Activated T-cell treated with anti-CD3 and anti-CD28 coated beads for 1 hour (primary cell): ENCODE data around the gene GABPB1.

ENCODE experiments used
- DNase-seq: peaks from one replicate; pipeline ENCODE4 v3.0.0-alpha.2; 2020; ENCODE audit warnings: low read depth

GABPB1 gene

GRCh38 chr15:50277370-50277769 lies 77.6 kb downstream of the GABPB1 start:
- DNase-seq: no peak

- no peak for DNase-seq
Observed at GRCh38 chr15:50275908-50276307, 79.1 kb downstream of the GABPB1 start.

GRCh38 chr15:50275091-50275490 lies 79.9 kb downstream of the GABPB1 start:
- no peak for DNase-seq

DNA sequence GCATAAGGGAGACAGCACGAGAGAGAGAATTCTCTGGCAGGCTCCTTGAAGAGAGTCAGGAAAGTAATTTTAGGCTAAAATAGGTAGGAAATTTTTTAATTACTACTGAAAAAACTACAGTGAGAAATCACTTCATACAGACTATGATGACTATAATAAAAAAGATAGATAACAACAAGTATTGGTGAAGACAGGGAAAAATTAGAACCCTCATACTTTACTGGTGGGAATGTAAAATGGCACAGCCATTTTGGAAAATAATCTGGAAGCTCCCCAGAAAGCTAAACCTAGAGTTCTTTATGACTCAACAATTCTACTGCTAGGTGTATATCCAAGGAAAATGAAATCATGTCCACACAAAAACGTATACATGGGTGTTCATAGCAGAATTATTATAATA lies 87.4 kb downstream of the GABPB1 start:
- DNase-seq: no peak

- no peak for DNase-seq
Observed at GRCh38 chr15:50265620-50266019, 89.4 kb downstream of the GABPB1 start, which contains the start of gene HDC. Gene HDC (minus strand): TSS chr15:50265726. CDS start chr15:50265623, 103 bp downstream.

DNA sequence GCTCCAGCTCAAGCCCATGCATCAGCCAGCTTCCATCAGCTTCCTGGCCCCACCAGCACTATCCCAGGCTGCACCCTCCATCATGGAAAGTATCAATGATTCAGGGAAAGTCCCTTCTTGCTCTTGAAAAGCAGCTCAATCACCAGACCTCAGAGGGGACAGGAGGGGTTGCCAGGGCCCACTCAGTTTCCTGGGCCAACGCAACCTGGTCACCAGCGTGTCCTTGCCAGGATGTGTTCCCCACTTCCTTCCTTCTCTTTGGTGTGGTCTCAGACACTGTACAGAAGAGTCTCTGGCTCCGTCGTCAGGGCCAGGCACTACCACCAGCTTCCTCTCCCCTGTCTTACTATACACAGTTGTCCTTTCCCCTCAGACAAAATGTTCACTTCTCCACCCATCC lies 92.5 kb downstream of the GABPB1 start:
- no peak for DNase-seq

- DNase-seq: no peak
Observed at GRCh38 chr15:50261981-50262380, 93.0 kb downstream of the GABPB1 start.

GRCh38 chr15:50260969-50261496 lies 94.0 kb downstream of the GABPB1 start:
- DNase-seq: no peak

DNA sequence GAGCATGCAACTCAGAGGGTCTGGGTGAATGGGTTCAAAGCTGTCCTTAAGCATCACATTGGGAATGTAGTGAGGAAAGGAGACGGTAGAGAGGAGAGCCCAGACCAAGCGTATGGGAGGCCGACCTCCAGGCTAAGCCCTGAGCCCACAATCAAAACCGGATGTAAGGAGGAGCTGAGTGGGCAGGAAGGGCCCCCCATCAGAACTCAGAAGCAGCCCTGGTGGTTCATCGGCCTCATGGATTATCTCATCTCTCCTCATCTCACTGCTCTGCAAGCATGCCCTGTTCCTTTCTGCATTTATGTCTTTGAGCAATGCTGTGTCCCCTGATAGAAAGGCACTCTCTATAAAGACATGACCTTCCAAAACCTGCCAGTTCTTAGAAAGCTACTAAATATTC lies 95.7 kb downstream of the GABPB1 start:
- DNase-seq: no peak

GRCh38 chr15:50257924-50258323 lies 97.1 kb downstream of the GABPB1 start:
- no peak for DNase-seq

GRCh38 chr15:50257332-50257731 lies 97.7 kb downstream of the GABPB1 start:
- DNase-seq: no peak

- DNase-seq: no peak
Observed at GRCh38 chr15:50256188-50257041, 98.6 kb downstream of the GABPB1 start.

DNA sequence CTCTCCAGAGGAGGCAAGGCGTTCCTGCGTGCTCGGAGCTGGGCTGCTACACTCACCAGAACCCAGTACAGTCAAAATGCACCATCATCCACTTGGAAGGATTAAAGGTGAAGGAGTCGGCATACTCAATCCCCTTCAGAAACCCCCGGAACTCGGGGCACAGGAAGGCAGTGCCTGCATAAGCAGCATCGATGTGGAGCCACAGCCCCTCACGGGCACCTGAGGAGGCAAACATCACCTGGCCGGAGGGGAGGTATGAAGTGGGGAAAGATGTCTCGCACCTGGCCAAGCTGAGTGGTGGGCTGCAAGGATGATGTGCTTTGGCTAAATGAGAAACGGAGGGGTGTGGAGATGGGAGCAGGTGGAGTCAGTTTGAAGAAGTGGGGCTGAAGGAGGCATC lies 102.4 kb downstream of the GABPB1 start:
- DNase-seq: no peak

- no peak for DNase-seq
Observed at GRCh38 chr15:50251638-50252182, 103.3 kb downstream of the GABPB1 start.

- no peak for DNase-seq
Observed at GRCh38 chr15:50250760-50251394, 104.1 kb downstream of the GABPB1 start.

DNA sequence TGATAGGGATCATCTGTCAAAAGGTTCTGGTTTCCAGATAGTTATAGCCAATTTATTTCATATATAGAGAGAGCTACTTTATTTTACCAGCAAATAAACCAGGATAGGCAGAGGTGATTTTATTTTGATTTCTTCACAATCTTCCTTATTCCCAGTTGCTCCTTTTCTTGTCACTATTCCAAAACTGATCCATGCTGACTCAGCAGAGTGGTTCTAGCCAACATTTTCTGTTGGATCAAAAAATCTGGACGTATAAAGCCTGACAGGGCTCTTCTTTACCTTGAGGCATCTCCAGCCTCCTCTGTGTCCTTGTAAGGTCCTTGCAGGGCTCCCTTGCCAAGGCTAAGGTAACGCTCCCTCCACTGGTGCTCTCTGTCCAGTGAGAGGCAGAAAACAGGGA lies 105.3 kb downstream of the GABPB1 start:
- DNase-seq: no peak

- DNase-seq: no peak
Observed at GRCh38 chr15:50248994-50249582, 105.9 kb downstream of the GABPB1 start.

DNA sequence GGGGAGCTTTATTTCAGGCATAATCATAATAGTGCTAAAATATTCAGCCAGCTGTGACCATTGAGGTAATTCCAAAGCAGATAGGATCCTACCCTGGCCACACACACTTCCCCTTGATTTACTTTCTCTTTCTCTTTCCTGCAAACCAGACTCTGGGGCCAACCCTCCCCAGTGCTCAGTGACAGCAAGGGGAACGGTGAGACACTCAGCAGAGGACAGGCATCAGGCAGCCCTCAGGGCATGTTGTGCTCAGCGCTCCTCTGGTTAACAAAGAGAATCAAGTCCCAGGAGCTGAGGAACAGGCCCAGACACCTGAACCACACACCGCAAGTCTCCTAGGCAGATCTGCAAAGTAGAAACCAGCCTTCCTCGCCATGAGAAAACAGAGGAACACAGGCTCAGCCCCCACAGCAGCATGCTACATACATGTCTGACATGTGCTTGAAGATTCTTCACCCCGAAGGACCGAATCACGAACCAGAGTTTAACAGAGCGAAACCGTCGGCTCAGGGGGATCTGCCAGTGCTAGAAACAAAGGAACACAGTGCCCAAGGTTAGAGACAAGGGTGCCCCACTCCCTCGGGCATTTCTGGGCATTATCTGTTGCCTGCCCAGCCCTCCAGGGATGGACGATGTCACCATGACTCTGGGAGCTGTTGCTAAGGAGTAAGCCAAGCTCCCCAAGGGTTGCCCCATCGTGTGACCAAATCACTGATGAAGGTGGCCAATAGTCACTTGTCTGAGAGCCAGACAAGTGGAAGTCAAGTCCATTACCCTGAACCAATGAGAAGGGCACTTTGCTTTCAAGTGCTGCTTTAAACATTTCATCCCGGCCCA lies 107.0 kb downstream of the GABPB1 start:
- peak; percentile 16 for DNase-seq

GRCh38 chr15:50246631-50247030 lies 108.4 kb downstream of the GABPB1 start:
- DNase-seq: no peak

GRCh38 chr15:50244959-50245624 lies 109.9 kb downstream of the GABPB1 start:
- DNase-seq: no peak

GRCh38 chr15:50244153-50244552 lies 110.8 kb downstream of the GABPB1 start:
- DNase-seq: no peak
